ENCODE results near the gene XPR1.

XPR1 gene

DNA sequence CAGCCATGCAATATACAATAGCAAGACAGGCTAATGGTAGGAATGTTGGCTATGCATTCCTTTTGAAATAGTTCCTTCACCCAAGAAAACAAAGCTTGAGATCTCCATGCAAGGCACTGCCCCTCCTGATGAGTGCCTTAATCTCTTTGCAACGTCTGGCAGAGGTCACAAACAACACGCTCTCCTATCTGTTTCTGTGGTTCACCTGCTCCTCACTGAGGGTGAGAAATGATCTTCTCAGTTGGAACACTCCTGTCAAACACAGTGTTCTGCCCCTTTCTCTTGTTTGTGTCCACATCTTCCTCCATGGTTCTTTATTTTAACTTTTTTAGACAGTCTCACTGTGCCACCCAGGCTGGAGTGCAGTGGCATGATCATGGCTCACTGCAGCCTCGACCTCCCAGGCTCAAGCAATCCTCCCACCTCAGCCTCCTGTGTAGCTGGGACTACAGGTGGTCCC is 21.2 kb upstream of the XPR1 start:
- H3K27me3 ChIP-seq, result no peaks in the 10 kb centered on the region
- no peaks in the 10 kb centered on the region for H3K36me3 ChIP-seq
- DNase-seq, result no peak
- no peak overlapping the region for H3K4me3 ChIP-seq (ENCODE audit: low read depth, low read length)
- H3K4me1 ChIP-seq, result peaks cover 26% of the 10 kb centered on the region
- no peaks in the 10 kb centered on the region for H3K9me3 ChIP-seq
- TF ChIP-seq, protein P1, sequence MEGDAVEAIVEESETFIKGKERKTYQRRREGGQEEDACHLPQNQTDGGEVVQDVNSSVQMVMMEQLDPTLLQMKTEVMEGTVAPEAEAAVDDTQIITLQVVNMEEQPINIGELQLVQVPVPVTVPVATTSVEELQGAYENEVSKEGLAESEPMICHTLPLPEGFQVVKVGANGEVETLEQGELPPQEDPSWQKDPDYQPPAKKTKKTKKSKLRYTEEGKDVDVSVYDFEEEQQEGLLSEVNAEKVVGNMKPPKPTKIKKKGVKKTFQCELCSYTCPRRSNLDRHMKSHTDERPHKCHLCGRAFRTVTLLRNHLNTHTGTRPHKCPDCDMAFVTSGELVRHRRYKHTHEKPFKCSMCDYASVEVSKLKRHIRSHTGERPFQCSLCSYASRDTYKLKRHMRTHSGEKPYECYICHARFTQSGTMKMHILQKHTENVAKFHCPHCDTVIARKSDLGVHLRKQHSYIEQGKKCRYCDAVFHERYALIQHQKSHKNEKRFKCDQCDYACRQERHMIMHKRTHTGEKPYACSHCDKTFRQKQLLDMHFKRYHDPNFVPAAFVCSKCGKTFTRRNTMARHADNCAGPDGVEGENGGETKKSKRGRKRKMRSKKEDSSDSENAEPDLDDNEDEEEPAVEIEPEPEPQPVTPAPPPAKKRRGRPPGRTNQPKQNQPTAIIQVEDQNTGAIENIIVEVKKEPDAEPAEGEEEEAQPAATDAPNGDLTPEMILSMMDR (IDR thresholded peaks at IDR 0.05; ENCODE audit: low read depth, low read length), result no peak

DNA sequence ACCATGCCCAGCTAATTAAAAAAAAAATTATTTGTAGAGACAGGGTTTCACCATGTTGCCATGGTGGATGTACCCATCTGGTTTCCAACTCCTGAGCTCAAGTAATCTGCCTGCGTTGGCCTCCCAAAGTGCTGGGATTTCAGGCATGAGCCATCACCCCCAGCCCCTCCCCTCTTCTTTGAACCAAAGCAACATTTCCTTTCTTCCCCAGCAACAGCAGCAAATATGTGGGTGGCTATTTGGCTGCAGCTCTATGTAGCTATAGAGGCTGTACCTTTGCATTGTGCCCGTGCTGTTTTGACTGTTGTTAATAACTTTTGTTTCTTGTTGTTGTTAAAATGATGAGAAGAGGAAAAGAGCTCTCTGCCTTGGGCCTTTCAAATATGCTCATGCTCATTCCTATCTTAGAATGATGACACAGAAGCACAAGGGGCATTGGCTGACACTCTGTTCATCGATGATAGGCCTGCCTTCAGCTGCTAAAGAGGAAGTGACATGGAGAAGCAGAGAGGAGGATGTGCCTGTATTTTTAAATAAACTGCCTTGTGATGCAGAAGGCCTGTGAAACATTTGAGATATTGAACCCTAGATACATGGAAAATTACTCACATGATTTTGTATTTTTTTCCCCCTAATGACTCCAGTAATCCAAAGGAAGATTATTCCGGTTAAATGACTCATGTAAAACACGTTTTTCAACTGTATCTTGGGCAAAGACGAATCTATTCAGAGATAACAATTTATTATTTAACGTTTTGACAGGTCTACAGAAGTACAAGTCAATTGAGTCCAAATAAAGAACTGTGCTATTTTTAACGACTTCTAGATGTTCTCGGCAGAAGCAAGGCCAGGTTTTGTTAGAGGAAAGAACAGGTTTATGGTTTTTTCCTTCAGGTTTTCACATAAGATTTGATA is 20.5 kb upstream of the XPR1 start:
- H3K36me3 ChIP-seq, result no peaks in the 10 kb centered on the region
- no peak for DNase-seq
- no peaks in the 10 kb centered on the region for H3K9me3 ChIP-seq
- H3K4me1 ChIP-seq, result peaks cover 20% of the 10 kb centered on the region
- H3K4me3 ChIP-seq (ENCODE audit: low read depth, low read length), result no peak overlapping the region
- H3K27me3 ChIP-seq, result no peaks in the 10 kb centered on the region
- TF ChIP-seq, protein P1 (IDR thresholded peaks at IDR 0.05; ENCODE audit: low read depth, low read length), result no peak

DNA sequence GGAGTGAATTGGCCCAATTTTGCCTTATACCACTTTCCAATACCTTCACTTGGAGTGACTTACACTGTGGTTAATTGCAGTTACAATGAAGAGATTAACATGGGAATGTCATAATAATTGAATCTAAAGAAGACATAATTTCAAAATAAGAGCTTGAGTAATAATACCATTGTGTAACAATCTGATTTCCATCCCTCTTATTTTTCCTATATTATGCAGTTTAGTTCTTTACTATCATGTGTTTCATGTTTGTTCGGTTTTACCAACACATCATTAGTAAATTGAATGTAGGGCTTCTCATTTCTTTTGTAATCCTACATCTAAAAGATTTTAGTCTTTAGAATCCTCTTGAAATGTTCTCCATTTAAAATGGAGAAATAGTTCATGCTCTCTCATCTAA is 19.2 kb upstream of the XPR1 start:
- TF ChIP-seq, protein P1 (IDR thresholded peaks at IDR 0.05; ENCODE audit: low read depth, low read length), result no peak
- Histone ChIP-seq H3K36me3 (no peaks in the 10 kb centered on the region), H3K9me3 (no peaks in the 10 kb centered on the region), H3K4me3 (ENCODE audit: low read depth, low read length) (no peak overlapping the region), H3K27me3 (no peaks in the 10 kb centered on the region), H3K4me1 (peaks cover 19% of the 10 kb centered on the region)
- no peak for DNase-seq

DNA sequence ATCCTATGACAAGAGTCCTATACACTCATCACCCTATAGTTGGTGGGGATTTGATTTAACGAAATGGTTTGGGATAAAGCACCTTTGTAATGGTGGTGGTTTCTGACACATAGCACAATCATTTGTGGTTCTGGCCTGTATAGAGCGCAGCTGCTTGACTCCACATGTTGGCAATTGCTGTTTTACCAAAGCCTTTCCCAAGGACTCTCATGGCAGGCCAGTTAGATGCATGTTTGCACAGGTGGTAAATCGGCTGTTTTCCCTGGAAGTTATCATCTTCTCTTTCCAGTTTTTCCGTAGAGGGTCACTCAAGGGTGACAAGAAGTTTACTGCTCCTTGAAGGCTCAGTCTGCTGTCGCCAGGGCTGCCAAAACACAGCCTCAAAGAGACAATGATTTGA is 17.1 kb upstream of the XPR1 start:
- no peak for DNase-seq
- Histone ChIP-seq H3K4me1 (peaks cover 19% of the 10 kb centered on the region), H3K4me3 (ENCODE audit: low read depth, low read length) (no peak overlapping the region), H3K36me3 (no peaks in the 10 kb centered on the region), H3K9me3 (no peaks in the 10 kb centered on the region), H3K27me3 (no peaks in the 10 kb centered on the region)
- TF ChIP-seq, protein P1 (IDR thresholded peaks at IDR 0.05; ENCODE audit: low read depth, low read length), result no peak

DNA sequence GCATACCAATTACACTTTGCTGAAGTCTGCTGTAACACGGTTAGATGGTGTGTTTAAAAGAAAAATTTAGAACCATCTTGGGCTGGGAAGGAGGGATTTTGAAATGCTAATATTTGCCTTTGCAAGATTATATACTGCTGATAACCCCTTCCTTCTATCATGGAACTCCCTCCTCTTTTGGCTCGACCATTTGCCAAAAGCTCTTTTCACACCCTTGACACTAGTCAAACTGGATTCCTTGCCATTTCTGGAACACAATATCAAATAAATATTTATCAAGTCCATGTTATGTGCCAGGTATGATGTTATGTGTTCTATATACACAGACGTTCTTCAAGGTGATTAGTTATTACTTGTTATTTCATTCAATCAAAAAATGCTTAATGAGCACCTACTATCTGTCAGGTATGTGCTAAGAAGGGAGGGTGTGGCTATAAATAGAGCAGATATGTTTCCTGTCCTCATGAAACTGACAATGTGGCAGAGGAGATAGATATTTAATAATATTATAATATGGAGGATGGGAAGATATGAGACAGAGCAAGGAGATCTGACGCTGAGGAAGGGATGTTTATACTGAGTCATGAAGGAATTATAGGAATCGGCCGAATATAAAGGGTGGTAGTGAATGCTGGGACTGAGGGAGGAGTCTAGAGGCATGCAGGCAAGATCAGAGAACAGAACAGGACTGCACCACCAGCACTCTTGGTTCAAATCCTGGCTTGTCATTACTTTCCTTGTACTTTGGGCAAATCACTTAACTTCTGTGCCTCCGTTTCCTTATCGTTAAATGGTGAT is 16.1 kb upstream of the XPR1 start:
- H3K4me3 ChIP-seq (ENCODE audit: low read depth, low read length), result no peak overlapping the region
- DNase-seq, result no peak
- peaks cover 19% of the 10 kb centered on the region for H3K4me1 ChIP-seq
- H3K27me3 ChIP-seq, result no peaks in the 10 kb centered on the region
- no peaks in the 10 kb centered on the region for H3K36me3 ChIP-seq
- TF ChIP-seq, protein P1 (IDR thresholded peaks at IDR 0.05; ENCODE audit: low read depth, low read length), result no peak
- H3K9me3 ChIP-seq, result no peaks in the 10 kb centered on the region

Measured in BE2C (cell line).